ENCODE results near the gene LETM1.
A peak's percentile ranks its signal among the peaks of the same experiment; 100 is the strongest.

Gene LETM1

GRCh38 chr4:1792832-1793495, 63.0 kb downstream of the LETM1 start, which contains the start of gene FGFR3:
FGFR3 (plus strand) TSS chr4:1793293; CDS start chr4:1793935, 642 bp downstream.
- DNase-seq: peak; percentile 57

- DNase-seq: no peak
Measured at GRCh38 chr4:1792158-1792831, 63.7 kb downstream of the LETM1 start.

- no peak for DNase-seq
Measured at GRCh38 chr4:1790005-1790404, 66.0 kb downstream of the LETM1 start.

- DNase-seq: no peak
Measured at GRCh38 chr4:1789552-1789951, 66.4 kb downstream of the LETM1 start.

- no peak for DNase-seq
Measured at GRCh38 chr4:1788254-1788973, 67.5 kb downstream of the LETM1 start.

GRCh38 chr4:1787411-1788077, 68.4 kb downstream of the LETM1 start:
- no peak for DNase-seq

GRCh38 chr4:1786544-1787362, 69.2 kb downstream of the LETM1 start:
- DNase-seq: no peak

- no peak for DNase-seq
Measured at GRCh38 chr4:1785592-1785991, 70.4 kb downstream of the LETM1 start.

GRCh38 chr4:1784789-1785591, 71.0 kb downstream of the LETM1 start:
- DNase-seq: no peak

- no peak for DNase-seq
Measured at GRCh38 chr4:1784395-1784788, 71.6 kb downstream of the LETM1 start.

GRCh38 chr4:1783970-1784369, 72.0 kb downstream of the LETM1 start:
- DNase-seq: no peak

- no peak for DNase-seq
Measured at GRCh38 chr4:1783015-1783414, 72.9 kb downstream of the LETM1 start.

GRCh38 chr4:1780435-1780834, 75.5 kb downstream of the LETM1 start:
- no peak for DNase-seq

GRCh38 chr4:1779588-1780382, 76.2 kb downstream of the LETM1 start:
- DNase-seq: no peak

GRCh38 chr4:1778642-1779392, 77.1 kb downstream of the LETM1 start:
- no peak for DNase-seq

GRCh38 chr4:1777822-1778641, 77.9 kb downstream of the LETM1 start:
- no peak for DNase-seq

GRCh38 chr4:1776521-1777161, 79.3 kb downstream of the LETM1 start:
- DNase-seq: no peak

GRCh38 chr4:1775731-1776500, 80.0 kb downstream of the LETM1 start:
- DNase-seq: no peak

Measured in suppressor macrophage treated with lipopolysaccharide for 4 hours (primary cell).